Measurements from ENCODE around the gene RNF8.

GRCh38 chr6:37319156-37319555 lies 34.6 kb upstream of the RNF8 start:
- no peak for TF ChIP-seq ZNF274 (IDR thresholded peaks at IDR 0.05; ENCODE audit: low read depth, low read length)
- TF ChIP-seq SUZ12 (IDR thresholded peaks at IDR 0.05; ENCODE audit: extremely low read depth, insufficient read depth, insufficient read length), result no peak
- no peak for TF ChIP-seq YY1 (IDR thresholded peaks at IDR 0.05; ENCODE audit: insufficient read depth, insufficient read length)
